GM12892 (cell line): ENCODE data around the gene PHLDB2.

Experiments used
- POLR2A ChIP-seq: IDR thresholded peaks from 2 replicates; pipeline ENCODE4 v1.6.1; 2011; ENCODE audit warnings: low read depth, low read length, control low read depth
- POLR2AphosphoS5 ChIP-seq: IDR thresholded peaks from 2 replicates; pipeline ENCODE4 v1.6.1; 2011; ENCODE audit warnings: low read depth, low read length, control low read depth

DNA sequence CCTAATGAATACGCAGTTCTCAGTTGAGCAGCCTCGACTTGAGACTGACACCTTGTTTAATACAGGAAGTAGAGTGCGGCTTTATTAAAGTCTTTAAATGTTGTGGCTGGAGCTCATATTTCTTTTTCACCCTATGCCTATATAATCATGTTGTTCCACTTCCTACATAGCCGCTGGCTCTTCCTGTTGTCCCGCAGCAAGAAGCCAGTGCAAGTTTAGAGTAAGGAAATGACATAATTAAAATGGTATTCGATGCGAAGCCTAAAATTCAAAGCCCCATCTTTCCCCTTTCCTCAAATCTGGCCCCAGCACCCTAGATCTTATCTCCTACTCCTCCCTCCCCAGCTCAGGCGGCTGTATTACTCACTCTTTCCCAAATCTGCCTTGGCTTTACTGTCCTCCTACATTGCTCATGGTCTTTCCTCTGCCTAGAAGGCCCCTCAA lies 7.5 kb upstream of the PHLDB2 start:
- TF ChIP-seq POLR2A (no peak), POLR2AphosphoS5 (no peak)
